NCI-H1694 treated with DMSO at 0.1 percent for 48 hours (cell line): ENCODE data around the gene CACNB4.
"Not testable (repeated sequence)": the region's sequence is repeated elsewhere in the genome, so short reads cannot be mapped to it uniquely, and the experiment has no call there.

ENCODE experiments used
- DNase-seq: peaks from one replicate; lab custom pipeline; 2025; lab: John Stamatoyannopoulos, UW

CACNB4 gene

DNA sequence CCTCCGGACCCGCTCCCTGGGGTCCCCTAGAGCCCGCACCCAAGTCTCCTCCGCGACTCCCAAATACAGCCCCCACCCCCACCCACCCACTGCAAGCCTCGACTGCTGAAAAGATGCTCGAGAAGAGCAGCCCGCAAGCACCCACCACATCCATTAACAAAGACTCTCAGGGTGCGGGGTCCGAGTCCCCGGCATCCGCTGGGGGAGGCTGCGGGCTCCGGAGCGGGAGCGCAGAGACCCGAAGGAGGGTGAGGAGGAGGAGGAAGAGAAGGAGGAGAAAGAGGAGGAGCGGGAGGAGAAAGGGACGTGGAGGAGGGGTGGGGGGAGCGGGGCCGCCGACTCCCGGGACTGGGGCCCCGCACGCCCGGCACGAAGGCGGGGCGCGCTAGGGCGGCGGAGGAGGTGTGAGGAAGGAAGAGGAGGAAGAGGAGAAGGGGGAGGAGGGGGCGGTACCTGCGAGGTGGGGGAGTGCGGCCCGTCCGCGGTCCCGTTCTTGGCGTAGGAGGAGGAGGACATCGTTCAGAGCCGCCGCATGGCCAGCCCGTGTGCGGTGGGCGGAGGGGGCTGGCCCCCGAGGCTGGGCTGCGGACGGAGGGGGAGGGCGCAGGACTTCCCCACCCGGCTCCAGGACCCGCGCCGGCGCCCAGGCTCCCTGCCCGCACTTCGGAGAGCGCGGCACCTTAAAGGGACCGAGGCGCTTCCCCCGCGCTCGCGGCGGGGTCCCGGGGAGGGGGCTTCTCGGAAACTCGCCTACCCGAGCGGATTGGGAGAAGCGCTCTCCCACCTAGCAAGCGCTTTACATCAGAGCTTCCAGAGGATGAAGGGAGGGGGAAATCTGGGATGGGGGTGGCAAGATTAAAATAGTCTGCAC is at the start of gene CACNB4:
TSS of gene CACNB4 (minus strand) at position 549 of the 871 bp plus-strand sequence.
- no peak for DNase-seq

GRCh38 chr2:152134488-152135280 is 35.8 kb upstream of the CACNB4 start:
- DNase-seq = no peak

GRCh38 chr2:152132306-152132705 is 33.5 kb upstream of the CACNB4 start:
- DNase-seq = no peak

DNA sequence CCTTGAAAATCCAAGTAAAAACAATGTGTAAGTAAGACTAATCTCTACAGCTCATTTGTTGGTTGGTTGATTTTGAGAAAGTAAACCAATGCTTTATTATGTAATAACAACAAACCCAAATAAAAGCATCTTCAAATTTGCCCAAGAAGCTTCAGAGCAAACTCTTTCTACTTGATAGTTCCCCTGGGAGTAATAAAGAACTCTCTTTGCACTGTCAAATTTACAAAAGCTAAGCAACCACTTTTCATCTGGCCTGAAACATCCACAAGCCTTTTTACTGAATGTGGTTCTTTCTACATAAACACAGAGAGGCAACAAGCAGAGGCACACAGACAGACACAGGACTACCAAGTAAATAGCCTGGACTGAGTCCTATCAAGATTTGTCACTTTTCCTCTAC is 28.8 kb upstream of the CACNB4 start:
- no peak for DNase-seq

GRCh38 chr2:152126664-152127063 is 27.8 kb upstream of the CACNB4 start:
- DNase-seq = no peak

DNA sequence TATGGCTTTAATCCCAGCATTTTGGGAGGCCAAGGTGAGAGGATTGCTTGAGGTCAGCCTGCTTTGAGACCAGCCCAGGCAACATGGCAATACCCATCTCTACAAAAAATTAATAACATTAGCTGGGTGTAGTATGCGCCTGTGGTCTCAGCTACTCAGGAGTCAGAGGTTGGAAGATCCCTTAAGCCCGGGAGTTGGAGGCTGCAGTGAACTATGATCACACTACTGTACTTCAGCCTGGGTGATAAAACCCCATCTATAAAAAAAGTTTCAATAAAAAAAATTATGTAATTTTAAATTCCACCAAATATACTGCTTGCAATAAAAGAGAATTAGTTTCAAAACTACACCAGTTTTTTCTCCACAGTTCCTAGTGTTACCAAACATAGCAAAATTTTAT is 23.3 kb upstream of the CACNB4 start:
- DNase-seq = no peak

DNA sequence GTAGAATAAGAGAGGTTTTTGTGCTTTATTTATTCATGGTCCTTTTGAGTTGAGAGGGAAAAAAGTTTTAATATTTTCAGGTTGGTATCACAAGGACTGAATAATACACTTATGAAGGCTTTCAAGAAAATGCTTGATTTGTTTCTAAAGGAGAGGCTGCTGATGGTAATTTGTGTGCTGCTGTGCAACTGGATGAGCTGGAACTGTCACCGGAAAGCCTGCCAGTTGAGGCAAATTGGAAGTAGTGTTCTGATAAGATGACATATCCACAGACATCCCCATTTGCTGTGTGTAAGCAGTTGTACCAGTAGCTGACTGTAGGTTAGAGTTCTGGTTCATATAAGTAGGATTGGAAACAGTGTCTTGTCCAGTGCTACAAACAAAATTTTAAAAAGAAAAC is 21.6 kb upstream of the CACNB4 start:
- DNase-seq = no peak

GRCh38 chr2:152115952-152116351 is 17.1 kb upstream of the CACNB4 start:
- no peak for DNase-seq

DNA sequence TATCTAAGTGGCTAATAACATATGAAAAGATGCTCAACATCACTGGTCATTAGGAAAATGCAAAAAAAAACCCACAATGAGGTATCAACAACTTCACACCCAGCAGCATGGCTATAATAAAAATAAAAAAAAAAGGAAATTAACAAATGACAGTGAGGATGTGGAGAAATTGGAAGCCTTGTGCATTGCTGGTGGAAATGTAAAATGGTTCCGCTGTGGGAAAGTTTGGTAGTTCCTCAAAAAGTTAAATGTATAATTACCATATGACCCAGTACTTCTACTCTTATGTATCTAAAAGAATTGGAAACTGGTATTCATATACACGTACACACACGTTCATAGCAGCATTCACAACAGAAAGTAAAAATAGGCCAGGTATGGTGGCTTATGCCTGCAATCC is 15.5 kb upstream of the CACNB4 start:
- DNase-seq = no peak

GRCh38 chr2:152107140-152107539 is 8.3 kb upstream of the CACNB4 start:
- DNase-seq = not testable (repeated sequence)

DNA sequence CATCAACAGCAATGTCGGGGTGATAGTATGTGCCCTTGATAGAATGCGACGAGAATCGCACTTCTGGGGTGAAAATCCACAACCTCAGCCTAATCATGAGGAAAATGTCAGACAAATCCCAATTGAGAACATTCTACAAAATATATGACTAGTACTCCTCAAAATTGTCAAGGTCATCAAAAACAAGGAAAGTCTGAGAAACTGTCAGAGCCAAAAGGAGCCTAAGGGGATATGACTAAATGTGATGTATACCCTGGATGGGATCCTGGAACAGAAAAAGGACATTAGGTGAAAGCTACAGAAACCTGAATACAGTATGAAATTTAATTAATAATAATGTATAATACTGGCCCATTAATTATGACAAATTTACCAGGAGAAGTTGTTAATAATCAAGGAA is 7.6 kb upstream of the CACNB4 start:
- no peak for DNase-seq

GRCh38 chr2:152103271-152103670 is 4.4 kb upstream of the CACNB4 start:
- no peak for DNase-seq

- no peak for DNase-seq
Observed at GRCh38 chr2:152100961-152101360, 2.1 kb upstream of the CACNB4 start.

- peak; percentile 41 for DNase-seq
Observed at GRCh38 chr2:152099367-152100050, 665 bp upstream of the CACNB4 start.

GRCh38 chr2:152097801-152098495 is 896 bp downstream of the CACNB4 start:
- DNase-seq = no peak

DNA sequence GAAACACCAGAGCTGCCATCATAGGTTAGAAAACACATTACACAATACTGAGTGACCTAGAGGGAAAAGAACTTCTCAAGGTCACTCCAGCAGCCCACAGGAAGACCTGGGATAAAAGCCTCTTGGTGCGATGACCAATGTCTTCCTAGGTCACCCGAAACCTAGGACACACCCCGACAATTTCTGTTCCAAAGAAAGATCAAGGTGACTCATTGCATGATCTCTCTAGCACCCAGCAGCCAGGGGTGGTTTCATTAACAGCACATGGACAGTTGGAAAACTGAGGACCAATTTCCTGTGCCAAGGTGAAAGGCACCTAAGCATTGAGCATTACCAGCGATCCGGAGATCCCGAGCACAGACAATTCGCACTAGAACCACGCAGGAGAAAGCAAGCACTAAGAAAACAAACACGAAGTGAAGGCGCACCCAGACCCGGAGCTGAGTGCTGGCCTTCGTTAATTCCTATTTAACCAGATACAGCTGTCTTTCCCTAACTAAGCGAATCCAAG is 1.5 kb downstream of the CACNB4 start:
- DNase-seq = no peak

DNA sequence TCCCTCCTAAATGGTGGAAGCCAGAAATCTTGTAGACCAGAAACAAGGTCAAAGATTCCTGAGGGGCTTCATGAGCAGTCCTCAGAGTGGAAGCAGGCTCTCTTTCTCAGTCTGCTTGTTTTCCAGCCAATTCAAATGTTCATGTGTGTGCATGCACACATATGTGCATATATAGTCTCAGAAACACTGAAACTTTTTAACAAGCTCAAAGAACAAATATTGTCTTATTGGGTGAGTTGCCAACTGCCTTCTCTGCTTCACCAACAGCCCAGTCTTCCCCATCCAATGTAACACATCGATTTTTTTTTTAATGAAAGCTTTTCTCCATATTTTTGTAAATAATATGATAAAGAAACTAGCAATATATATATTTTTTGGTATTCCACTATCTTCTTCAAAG is 3.7 kb downstream of the CACNB4 start:
- no peak for DNase-seq

GRCh38 chr2:152094014-152094413 is 4.8 kb downstream of the CACNB4 start:
- no peak for DNase-seq

DNA sequence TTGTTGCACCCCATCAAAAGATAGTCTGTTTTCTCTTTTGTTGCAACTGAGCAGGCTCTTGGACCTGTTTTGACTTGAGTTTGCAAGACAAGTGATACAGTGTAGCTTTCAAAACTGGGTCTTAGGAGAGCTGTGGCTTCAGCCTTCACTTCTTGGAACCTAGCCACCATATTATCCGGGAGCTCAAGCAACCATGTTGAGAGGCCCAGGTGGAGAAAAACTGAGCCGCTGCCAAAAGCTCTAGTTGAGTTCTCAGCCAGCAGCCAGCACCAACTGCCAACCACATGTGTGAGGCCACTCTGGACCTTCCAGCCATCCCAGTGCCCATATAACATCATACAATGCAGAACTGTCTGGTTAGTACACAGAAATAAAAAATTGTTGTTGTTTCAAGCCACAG is 5.4 kb downstream of the CACNB4 start:
- DNase-seq = peak; percentile 76

DNA sequence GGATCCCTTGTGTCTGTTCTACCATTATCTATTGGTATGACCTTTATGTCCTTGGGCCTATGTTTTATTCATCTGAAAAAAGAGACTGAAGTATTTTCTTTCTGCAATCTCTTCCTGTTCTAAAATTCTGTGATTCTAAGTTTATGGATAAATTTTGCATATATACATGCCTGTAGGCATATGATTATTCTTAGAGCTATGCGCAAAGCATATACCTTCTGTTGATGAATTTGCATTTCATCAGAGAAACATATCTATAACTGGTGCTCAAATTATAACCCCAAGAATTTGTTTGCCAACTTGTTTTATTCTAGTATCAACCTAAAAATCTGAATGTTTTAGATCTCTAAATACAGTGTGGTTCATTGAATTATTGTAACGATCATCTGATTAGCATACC is 6.7 kb downstream of the CACNB4 start:
- DNase-seq = no peak

GRCh38 chr2:152090726-152091125 is 8.1 kb downstream of the CACNB4 start:
- DNase-seq = not testable (repeated sequence)

DNA sequence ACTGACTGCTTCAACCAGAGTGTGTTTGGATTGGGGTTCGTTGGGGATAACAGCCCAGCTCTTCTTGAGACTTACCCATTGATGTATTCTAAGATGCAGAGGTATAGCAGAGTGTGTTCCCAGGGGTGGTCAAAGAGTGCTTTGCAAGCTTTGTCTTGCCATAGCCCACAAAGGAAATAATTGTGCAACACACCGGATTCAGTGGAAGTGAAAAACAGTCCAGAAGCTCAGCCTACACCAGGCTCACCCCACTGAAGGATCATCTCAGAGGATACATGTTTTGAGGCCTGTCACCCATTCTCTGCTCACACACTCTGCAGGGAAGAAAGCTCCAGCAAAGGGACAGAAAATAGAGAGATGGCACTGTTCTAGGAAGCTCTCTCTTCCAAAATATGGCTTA is 9.6 kb downstream of the CACNB4 start:
- no peak for DNase-seq
